Measurements from ENCODE around the gene MYO5B.

Gene MYO5B

DNA sequence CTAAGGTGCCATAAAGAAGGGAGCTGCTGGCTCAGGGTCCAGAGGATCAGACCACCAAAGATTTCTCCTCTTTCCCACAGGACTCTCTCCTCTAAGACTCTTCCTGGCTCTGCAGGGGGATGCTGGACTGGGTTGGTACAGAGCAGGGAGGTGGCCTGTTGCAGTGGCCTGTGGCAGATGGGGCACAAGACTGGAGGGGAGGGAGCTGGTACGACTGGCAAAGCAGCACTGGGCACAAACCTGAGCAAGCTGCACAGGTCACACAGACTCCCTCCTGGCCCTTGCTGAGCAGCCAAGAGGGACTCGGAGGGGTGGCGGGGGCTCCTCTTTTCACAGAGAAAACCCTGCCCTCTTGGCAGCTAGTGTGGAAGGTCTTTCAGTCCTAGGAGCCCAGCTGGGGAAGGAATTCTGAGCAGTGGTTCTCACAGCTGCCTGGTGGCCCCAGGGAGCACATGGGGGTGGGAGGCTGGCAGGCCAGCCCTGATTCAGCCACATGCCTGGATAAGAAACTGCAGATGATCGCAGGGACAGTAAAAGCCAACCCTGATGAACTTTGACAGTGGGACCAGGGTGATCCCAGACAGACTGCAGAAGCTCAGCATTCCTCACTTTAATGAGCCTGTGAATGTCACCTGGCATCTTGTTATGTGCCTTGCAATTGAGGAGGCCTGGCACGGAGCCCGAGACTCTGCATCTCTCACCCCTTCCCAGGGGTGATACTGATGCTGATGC is 349.2 kb downstream of the MYO5B start:
- no peak for DNase-seq
- Histone ChIP-seq H3K9ac (ENCODE audit: low read length) (no peak overlapping the region), H3K4me1 (ENCODE audit: low read length) (peaks cover 26% of the 10 kb centered on the region), H3K79me2 (ENCODE audit: low read length) (no peaks in the 10 kb centered on the region), H3K27ac (ENCODE audit: low read length) (no peak overlapping the region), H3K4me2 (ENCODE audit: low read depth, low read length) (no peak overlapping the region), H2AFZ (ENCODE audit: low read length) (no peak overlapping the region), H3K27me3 (replicated peaks; ENCODE audit: insufficient read depth, low read length) (no peaks in the 10 kb centered on the region), H4K20me1 (ENCODE audit: insufficient read depth, low read length) (no peaks in the 10 kb centered on the region), H3K9me3 (replicated peaks; ENCODE audit: insufficient read depth, low read length) (no peaks in the 10 kb centered on the region), H3F3A (ENCODE audit: insufficient read depth, low read length) (no peaks in the 10 kb centered on the region), H3K4me3 (ENCODE audit: low read length) (no peak overlapping the region), H3K9me2 (replicated peaks; ENCODE audit: insufficient read depth, low read length) (no peaks in the 10 kb centered on the region), H3K36me3 (replicated peaks; ENCODE audit: insufficient read depth, low read length) (no peaks in the 10 kb centered on the region)
- TF ChIP-seq EZH2 (optimal IDR thresholded peaks at IDR 0.05; ENCODE audit: low read depth, low read length) (no peak), EZH2phosphoT487 (IDR thresholded peaks at IDR 0.05; ENCODE audit: low read length) (no peak)
- TF ChIP-seq, protein P1, sequence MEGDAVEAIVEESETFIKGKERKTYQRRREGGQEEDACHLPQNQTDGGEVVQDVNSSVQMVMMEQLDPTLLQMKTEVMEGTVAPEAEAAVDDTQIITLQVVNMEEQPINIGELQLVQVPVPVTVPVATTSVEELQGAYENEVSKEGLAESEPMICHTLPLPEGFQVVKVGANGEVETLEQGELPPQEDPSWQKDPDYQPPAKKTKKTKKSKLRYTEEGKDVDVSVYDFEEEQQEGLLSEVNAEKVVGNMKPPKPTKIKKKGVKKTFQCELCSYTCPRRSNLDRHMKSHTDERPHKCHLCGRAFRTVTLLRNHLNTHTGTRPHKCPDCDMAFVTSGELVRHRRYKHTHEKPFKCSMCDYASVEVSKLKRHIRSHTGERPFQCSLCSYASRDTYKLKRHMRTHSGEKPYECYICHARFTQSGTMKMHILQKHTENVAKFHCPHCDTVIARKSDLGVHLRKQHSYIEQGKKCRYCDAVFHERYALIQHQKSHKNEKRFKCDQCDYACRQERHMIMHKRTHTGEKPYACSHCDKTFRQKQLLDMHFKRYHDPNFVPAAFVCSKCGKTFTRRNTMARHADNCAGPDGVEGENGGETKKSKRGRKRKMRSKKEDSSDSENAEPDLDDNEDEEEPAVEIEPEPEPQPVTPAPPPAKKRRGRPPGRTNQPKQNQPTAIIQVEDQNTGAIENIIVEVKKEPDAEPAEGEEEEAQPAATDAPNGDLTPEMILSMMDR (IDR thresholded peaks at IDR 0.05; ENCODE audit: low read length): no peak

DNA sequence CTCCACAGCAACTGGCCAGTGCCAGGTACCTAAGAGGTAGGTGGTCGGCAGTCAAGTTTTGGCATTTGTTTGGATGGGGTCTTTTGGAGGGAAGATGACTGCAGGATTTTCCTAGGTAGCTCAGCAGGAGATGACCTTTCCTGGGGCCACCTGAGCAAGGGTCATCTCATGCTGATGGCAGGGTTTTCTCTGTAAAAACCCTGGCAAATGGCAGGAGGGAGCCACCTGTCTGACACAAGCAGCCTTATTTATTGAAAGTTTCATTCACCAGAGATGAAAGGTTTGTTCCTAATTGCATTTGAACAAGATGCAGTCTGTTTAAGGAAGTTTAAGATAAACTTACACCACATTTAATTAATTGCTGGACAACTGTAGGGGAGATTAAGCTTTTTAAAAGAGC is 350.0 kb downstream of the MYO5B start:
- peaks cover 26% of the 10 kb centered on the region for H3K4me1 ChIP-seq (ENCODE audit: low read length)
- no peak overlapping the region for H3K4me3 ChIP-seq (ENCODE audit: low read length)

DNA sequence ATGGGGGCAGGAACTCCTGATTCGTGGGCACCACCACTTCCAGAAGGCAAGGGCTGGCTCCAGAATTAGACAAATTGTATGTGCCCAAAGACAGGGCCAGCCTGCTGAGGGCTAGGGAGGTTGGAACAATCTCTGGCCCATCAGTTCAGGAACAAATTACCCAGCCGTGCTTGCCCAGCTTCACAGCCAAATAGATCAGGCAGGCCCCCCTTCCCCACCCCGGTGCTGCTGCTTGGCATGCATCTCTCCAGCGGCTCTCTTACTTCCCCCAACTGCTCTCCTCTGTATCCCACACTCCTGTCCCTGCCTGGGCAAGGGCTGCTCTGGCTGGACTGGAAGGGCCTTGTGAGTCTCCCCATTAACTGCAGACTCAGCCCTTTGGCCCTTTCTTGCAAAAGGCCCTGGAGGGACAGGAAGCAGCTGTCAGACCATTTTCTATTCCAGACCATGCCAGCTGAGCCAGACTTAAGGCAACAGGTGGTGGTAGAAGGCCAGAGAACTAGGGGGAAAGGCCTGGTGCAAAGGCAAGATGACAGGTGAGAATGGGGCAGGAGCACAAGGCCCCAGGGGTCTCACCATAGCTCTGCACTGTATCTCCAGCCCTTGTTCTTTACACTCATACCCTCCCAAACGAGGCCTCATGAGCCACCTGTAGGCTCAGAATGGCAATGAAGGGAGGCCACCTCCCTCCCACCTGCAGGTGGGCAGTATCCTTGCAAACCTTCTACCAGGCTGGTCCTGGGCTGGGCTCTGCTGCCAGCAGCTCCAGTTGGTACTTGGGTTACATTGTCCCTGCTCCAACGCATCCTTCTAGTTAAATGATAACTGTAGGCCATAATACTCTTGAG is 350.9 kb downstream of the MYO5B start:
- no peaks in the 10 kb centered on the region for H3K9me3 ChIP-seq (replicated peaks; ENCODE audit: insufficient read depth, low read length)
- H3K27me3 ChIP-seq (replicated peaks; ENCODE audit: insufficient read depth, low read length): no peaks in the 10 kb centered on the region
- H3K4me1 ChIP-seq (ENCODE audit: low read length): peaks cover 26% of the 10 kb centered on the region
- no peaks in the 10 kb centered on the region for H3K79me2 ChIP-seq (ENCODE audit: low read length)
- no peak overlapping the region for H3K4me3 ChIP-seq (ENCODE audit: low read length)
- H3K36me3 ChIP-seq (replicated peaks; ENCODE audit: insufficient read depth, low read length): 0 out of 2 replicates have a peak, but pooled peaks cover 3% of the 10 kb centered on the region
- H3K4me2 ChIP-seq (ENCODE audit: low read depth, low read length): peak overlapping the region; percentile 26; the same call in 1 of the 2 replicates
- H2AFZ ChIP-seq (ENCODE audit: low read length): no peak overlapping the region
- no peaks in the 10 kb centered on the region for H3K9me2 ChIP-seq (replicated peaks; ENCODE audit: insufficient read depth, low read length)
- H3K27ac ChIP-seq (ENCODE audit: low read length): peak overlapping the region; percentile 19; the same call in 1 of the 2 replicates
- no peaks in the 10 kb centered on the region for H4K20me1 ChIP-seq (ENCODE audit: insufficient read depth, low read length)
- no peaks in the 10 kb centered on the region for H3F3A ChIP-seq (ENCODE audit: insufficient read depth, low read length)
- DNase-seq: peak; percentile 66
- H3K9ac ChIP-seq (ENCODE audit: low read length): no peak overlapping the region
- TF ChIP-seq EZH2 (optimal IDR thresholded peaks at IDR 0.05; ENCODE audit: low read depth, low read length): no peak
- no peak for TF ChIP-seq EZH2phosphoT487 (IDR thresholded peaks at IDR 0.05; ENCODE audit: low read length)
- TF ChIP-seq, protein P1 (IDR thresholded peaks at IDR 0.05; ENCODE audit: low read length): peak; percentile 27; the same call in 1 of the 2 replicates

More for the DNA sequence above, 350.0 kb downstream of the MYO5B start:
- Histone ChIP-seq H3K79me2 (ENCODE audit: low read length) (no peaks in the 10 kb centered on the region), H3K36me3 (replicated peaks; ENCODE audit: insufficient read depth, low read length) (0 out of 2 replicates have a peak, but pooled peaks cover under 1% of the 10 kb centered on the region), H3K4me2 (ENCODE audit: low read depth, low read length) (no peak overlapping the region), H3K9ac (ENCODE audit: low read length) (no peak overlapping the region), H3K9me3 (replicated peaks; ENCODE audit: insufficient read depth, low read length) (no peaks in the 10 kb centered on the region), H4K20me1 (ENCODE audit: insufficient read depth, low read length) (no peaks in the 10 kb centered on the region), H3F3A (ENCODE audit: insufficient read depth, low read length) (no peaks in the 10 kb centered on the region), H3K27ac (ENCODE audit: low read length) (peak overlapping the region; percentile 19; the same call in 1 of the 2 replicates), H3K9me2 (replicated peaks; ENCODE audit: insufficient read depth, low read length) (no peaks in the 10 kb centered on the region), H2AFZ (ENCODE audit: low read length) (no peak overlapping the region), H3K27me3 (replicated peaks; ENCODE audit: insufficient read depth, low read length) (no peaks in the 10 kb centered on the region)
- no peak for DNase-seq
- TF ChIP-seq EZH2phosphoT487 (IDR thresholded peaks at IDR 0.05; ENCODE audit: low read length) (no peak), EZH2 (optimal IDR thresholded peaks at IDR 0.05; ENCODE audit: low read depth, low read length) (no peak)
- TF ChIP-seq, protein P1 (IDR thresholded peaks at IDR 0.05; ENCODE audit: low read length): no peak
